Thoracic aorta (tissue), 2 donors: Measurements from ENCODE around the gene UNC13D. TPM values are rescaled to one million over a fixed set of nuclear protein-coding genes. Genes with fewer than 3 reads are reported as not detected.

ENCODE experiments used
- ATAC-seq: fragments of 150-250 bp; one replicate; pipeline ENCODE4 v1.8.0; 2017; ENCODE audit warnings: low read depth; ENCODE audit not compliant: insufficient number of reproducible peaks, low FRiP score
- DNase-seq: peaks from one replicate; pipeline ENCODE4 v3.0.0-alpha.2; 2020; ENCODE audit warnings: low spot score
- H3K27ac ChIP-seq, 2 donors: fragments of 200-600 bp; sonication (generic); 1 replicate in 1 of 2; 2 replicates in 1 of 2; pipeline ENCODE4 v1.5.1; 2016; ENCODE audit warnings: mild to moderate bottlenecking in 2 of 2, moderate library complexity in 2 of 2
- H3K27me3 ChIP-seq: fragments of 200-600 bp; sonication (generic); replicated peaks from 2 replicates; pipeline ENCODE4 v1.6.0; 2016; ENCODE audit warnings: mild to moderate bottlenecking; ENCODE audit not compliant: insufficient read depth
- H3K36me3 ChIP-seq: fragments of 200-600 bp; sonication (generic); one replicate; pipeline ENCODE4 v1.5.1; 2016
- H3K4me1 ChIP-seq, 2 donors: fragments of 200-600 bp; sonication (generic); 1 replicate in 1 of 2; 2 replicates in 1 of 2; pipeline versions ENCODE4 v1.5.1 to v1.6.0; 2016; ENCODE audit warnings: low read depth in 2 of 2, mild to moderate bottlenecking in 1 of 2; ENCODE audit not compliant: control insufficient read depth in 1 of 2
- H3K4me3 ChIP-seq: fragments of 200-600 bp; sonication (generic); 2 replicates; pipeline ENCODE4 v1.5.1; 2016; ENCODE audit warnings: mild to moderate bottlenecking
- H3K9me3 ChIP-seq: fragments of 200-600 bp; sonication (generic); 2 replicates; pipeline ENCODE4 v1.5.1; 2016
- total RNA-seq, 2 donors: library from RNA; depleted of rRNA; stranded (reverse); fragments of >200 nt; gene quantifications; one replicate each; pipeline versions ENCODE4 v1.1.0 to v1.2.3, GENCODE V29; 2016
- TF ChIP-seq, protein P1 (sequence below): fragments of 200-600 bp; sonication (generic); IDR thresholded peaks from one replicate; pipeline ENCODE4 v1.5.1; 2019; ENCODE audit warnings: antibody characterized with exemption

The UNC13D gene
- total RNA-seq, 2 donors from 2014 or later, result 13.5 to 36.0 TPM

DNA sequence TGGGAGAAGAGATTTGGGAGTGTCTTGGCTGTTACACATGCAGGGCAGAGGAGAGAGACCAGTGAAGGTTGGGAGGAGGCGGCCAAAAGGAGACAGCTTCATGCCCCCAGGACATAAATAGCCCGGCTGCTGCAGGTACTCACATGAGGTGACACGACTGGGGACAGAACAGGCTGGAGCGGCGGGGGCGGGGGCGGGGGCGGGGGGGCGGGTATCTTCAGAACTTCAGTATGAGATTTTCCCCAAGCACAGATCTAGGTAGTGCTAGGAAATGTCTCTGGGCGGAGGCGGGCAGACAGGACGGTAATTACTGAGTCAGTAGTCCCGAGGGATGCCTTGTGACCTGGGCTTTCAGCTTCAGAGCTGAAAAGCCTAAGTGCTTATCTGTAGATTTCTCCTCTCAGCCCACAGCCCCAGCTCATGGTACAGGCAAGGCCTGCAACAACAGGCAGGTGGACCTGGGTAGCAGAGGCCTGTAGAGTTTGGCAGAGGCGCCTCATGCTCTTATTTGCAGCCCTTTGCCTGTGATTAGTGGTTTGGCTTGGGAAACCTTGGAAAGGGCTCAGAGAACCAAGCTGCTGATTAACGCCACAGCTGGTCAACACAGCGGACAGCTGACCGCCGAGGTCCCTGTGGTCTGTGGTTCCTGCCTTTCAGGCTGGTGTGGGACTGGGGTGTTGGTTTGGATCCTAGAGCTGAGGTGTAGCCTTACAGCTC lies 35.1 kb downstream of the UNC13D start:
- H3K27me3 ChIP-seq, result no peaks in the 10 kb centered on the region
- no peak overlapping the region for H3K4me3 ChIP-seq
- peak overlapping the region in 1 of 2 donors; percentile 70 for H3K27ac ChIP-seq
- no peaks in the 10 kb centered on the region for H3K9me3 ChIP-seq
- H3K4me1 ChIP-seq, result peaks cover 9 to 13% of the 10 kb centered on the region in 2 donors
- TF ChIP-seq, protein P1, sequence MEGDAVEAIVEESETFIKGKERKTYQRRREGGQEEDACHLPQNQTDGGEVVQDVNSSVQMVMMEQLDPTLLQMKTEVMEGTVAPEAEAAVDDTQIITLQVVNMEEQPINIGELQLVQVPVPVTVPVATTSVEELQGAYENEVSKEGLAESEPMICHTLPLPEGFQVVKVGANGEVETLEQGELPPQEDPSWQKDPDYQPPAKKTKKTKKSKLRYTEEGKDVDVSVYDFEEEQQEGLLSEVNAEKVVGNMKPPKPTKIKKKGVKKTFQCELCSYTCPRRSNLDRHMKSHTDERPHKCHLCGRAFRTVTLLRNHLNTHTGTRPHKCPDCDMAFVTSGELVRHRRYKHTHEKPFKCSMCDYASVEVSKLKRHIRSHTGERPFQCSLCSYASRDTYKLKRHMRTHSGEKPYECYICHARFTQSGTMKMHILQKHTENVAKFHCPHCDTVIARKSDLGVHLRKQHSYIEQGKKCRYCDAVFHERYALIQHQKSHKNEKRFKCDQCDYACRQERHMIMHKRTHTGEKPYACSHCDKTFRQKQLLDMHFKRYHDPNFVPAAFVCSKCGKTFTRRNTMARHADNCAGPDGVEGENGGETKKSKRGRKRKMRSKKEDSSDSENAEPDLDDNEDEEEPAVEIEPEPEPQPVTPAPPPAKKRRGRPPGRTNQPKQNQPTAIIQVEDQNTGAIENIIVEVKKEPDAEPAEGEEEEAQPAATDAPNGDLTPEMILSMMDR, result no peak
- H3K36me3 ChIP-seq, result peaks cover 38% of the 10 kb centered on the region
- DNase-seq (no peak), ATAC-seq (peak; percentile 7)

DNA sequence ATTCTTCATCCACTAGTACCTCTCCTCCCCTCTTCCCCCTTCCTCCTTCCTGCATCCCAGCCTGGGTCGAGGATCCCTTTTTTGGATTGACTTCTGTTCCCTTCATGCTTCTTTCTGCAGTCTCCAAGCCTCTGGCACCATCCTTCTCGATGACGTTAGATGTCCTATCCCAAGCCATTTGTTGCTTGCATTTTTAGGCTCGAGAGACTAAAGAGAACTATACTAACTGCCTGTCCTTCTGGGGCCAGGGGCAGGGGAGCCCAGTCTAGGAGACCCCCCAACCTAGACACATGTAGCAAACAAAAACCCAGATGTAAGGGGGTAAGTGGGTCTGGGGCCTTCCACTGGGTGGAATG lies 35.7 kb downstream of the UNC13D start:
- peaks cover 9 to 13% of the 10 kb centered on the region in 2 donors for H3K4me1 ChIP-seq
- H3K27me3 ChIP-seq, result no peaks in the 10 kb centered on the region
- peaks cover 32% of the 10 kb centered on the region for H3K36me3 ChIP-seq
- DNase-seq (no peak), ATAC-seq (no peak)
- no peak overlapping the region for H3K4me3 ChIP-seq
- peak overlapping the region in 1 of 2 donors; percentile 70 for H3K27ac ChIP-seq
- H3K9me3 ChIP-seq, result no peaks in the 10 kb centered on the region
- TF ChIP-seq, protein P1, result no peak

DNA sequence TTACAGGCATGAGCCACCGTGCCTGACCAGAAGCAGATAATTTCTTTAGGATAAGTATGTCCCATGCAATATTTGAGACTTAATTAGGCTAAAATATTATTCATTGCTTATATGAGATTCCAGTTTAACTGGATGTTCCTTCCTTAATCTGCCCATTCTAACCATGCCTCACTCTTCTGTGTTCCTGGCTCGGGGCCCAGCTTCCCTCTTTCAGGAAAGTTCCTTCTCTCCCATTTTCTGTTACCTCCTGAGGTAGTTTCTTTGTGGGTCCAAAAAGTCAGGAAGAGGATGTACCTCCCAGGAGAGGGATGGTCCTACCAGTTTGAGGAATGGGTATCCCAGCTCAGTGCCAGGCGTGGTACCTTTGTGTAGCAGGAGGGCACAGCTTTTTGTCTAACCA lies 36.3 kb downstream of the UNC13D start:
- H3K36me3 ChIP-seq, result peaks cover 27% of the 10 kb centered on the region
- no peaks in the 10 kb centered on the region for H3K27me3 ChIP-seq
- no peak overlapping the region for H3K4me3 ChIP-seq
- no peaks in the 10 kb centered on the region for H3K9me3 ChIP-seq
- DNase-seq (no peak), ATAC-seq (no peak)
- TF ChIP-seq, protein P1, result no peak
- peaks cover 9 to 13% of the 10 kb centered on the region in 2 donors for H3K4me1 ChIP-seq
- peak overlapping the region in 1 of 2 donors; percentile 70 for H3K27ac ChIP-seq

DNA sequence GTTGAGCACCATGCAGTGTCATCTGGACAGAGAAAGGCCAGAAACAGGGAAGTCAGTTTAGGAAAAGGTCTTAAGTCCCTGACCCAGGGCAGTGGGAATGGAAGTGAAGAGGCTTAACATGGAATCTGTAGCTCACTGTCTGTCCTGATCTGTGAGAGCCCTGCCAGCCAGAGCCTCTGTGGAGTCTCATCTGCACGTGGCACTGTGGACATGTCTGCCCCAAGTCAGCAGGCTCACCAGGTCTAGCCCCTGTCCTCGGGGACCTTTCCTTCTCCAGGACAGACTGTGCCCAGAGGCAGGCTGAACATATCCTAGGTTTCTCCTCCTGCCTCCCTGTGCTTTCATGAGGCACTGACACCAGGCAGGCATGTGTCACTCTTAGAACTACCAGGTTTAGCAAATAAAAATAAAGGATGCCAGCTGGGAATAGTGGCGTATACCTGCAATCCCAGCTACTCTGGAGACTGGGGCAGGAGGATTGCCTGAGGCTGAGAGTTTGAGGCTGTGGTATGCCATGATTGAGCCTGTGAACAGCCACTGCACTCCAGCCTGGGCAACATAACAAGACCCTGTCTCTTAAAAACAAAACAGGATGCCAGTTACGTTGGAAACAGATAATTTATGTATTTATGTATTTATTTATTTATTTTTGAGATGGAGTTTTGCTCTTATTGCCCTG lies 37.2 kb downstream of the UNC13D start:
- no peak for ATAC-seq
- TF ChIP-seq, protein P1, result no peak
- Histone ChIP-seq H3K9me3 (no peaks in the 10 kb centered on the region), H3K27ac (no peak overlapping the region), H3K4me3 (no peak overlapping the region), H3K4me1 (peaks cover 9 to 13% of the 10 kb centered on the region in 2 donors), H3K27me3 (no peaks in the 10 kb centered on the region), H3K36me3 (peaks cover 18% of the 10 kb centered on the region)
- no peak for DNase-seq

DNA sequence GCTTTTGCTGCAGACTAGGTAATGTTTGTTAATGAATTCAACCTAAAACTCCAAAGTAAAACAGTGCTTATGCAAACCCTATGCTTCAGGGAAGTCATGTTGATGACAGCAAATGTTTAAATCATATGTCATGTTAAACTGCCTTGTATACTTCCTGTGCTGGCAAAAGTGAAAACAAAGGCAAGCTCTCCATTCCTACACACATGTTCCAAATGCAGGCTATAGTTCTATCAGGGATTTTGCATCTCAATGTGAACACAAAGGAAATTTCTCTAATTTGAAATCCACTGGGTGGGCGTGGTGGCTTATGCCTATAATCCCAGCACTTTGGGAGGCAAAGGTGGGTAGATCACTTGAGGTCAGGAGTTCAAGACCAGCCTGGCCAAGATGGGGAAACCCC lies 40.3 kb downstream of the UNC13D start:
- ATAC-seq (no peak), DNase-seq (no peak)
- TF ChIP-seq, protein P1, result no peak
- H3K27me3 ChIP-seq, result no peaks in the 10 kb centered on the region
- peaks cover 5% of the 10 kb centered on the region for H3K36me3 ChIP-seq
- H3K4me3 ChIP-seq, result no peak overlapping the region
- H3K9me3 ChIP-seq, result no peaks in the 10 kb centered on the region
- peaks cover 5 to 13% of the 10 kb centered on the region in 2 donors for H3K4me1 ChIP-seq
- no peak overlapping the region for H3K27ac ChIP-seq
